HAP-1 (cell line): ENCODE measurements around the gene ITLN1.
"Not testable (repeated sequence)": the region's sequence is repeated elsewhere in the genome, so short reads cannot be mapped to it uniquely, and the experiment has no call there.

Experiments
- DNase-seq, 2 experiments: peaks; one replicate each; pipeline ENCODE4 v3.0.0-alpha.2; 2016 to 2020; ENCODE audit warnings: low spot score in 2 of 2
- H3K27me3 ChIP-seq: fragments of 250-450 bp; sonication (Bioruptor Pico); 2 replicates; pipeline ENCODE4 v1.5.1; 2020; ENCODE audit warnings: low read depth, mild to moderate bottlenecking, moderate library complexity
- H3K36me3 ChIP-seq: fragments of 250-450 bp; sonication (Bioruptor Pico); replicated peaks from 2 replicates; pipeline ENCODE4 v1.5.1; 2020; ENCODE audit warnings: mild to moderate bottlenecking
- H3K4me1 ChIP-seq: fragments of 250-450 bp; sonication (Bioruptor Pico); 2 replicates; pipeline ENCODE4 v1.5.1; 2020; ENCODE audit warnings: mild to moderate bottlenecking
- H3K4me3 ChIP-seq: fragments of 250-450 bp; sonication (Bioruptor Pico); 2 replicates; pipeline ENCODE4 v1.5.1; 2020; ENCODE audit warnings: mild to moderate bottlenecking, moderate library complexity
- H3K9me3 ChIP-seq: fragments of 250-450 bp; sonication (Bioruptor Pico); 2 replicates; pipeline ENCODE4 v1.5.1; 2020; ENCODE audit warnings: mild to moderate bottlenecking, moderate library complexity
- in situ Hi-C: fragments of 300-500 bp; cut with MboI; formaldehyde crosslinking; loops from 3 replicates; pipeline ENCODE4 v1.14.3; 2020; ENCODE audit warnings: low sequenced_read_pairs, inconsistent platforms, mixed read lengths

Gene ITLN1

GRCh38 chr1:160875591-160875990 lies 9.4 kb downstream of the ITLN1 start:
- H3K36me3 ChIP-seq, H3K27me3 ChIP-seq, H3K9me3 ChIP-seq, DNase-seq, H3K4me1 ChIP-seq, in situ Hi-C loops, H3K4me3 ChIP-seq: not testable (repeated sequence)

- H3K9me3 ChIP-seq = no peaks in the 10 kb centered on the region
- no peaks in the 10 kb centered on the region for H3K27me3 ChIP-seq
- H3K4me1 ChIP-seq = no peaks in the 10 kb centered on the region
- H3K4me3 ChIP-seq = no peak overlapping the region
- no peaks in the 10 kb centered on the region for H3K36me3 ChIP-seq
- DNase-seq = no peak
- in situ Hi-C loops = no loop called here
Observed at GRCh38 chr1:160874935-160875334, 10.0 kb downstream of the ITLN1 start.

GRCh38 chr1:160868141-160868540 lies 16.8 kb downstream of the ITLN1 start:
- Histone ChIP-seq H3K9me3 (no peaks in the 10 kb centered on the region), H3K4me1 (no peaks in the 10 kb centered on the region), H3K27me3 (no peaks in the 10 kb centered on the region), H3K36me3 (no peaks in the 10 kb centered on the region), H3K4me3 (no peak overlapping the region)
- in situ Hi-C loops = no loop called here
- no peak for DNase-seq

DNA sequence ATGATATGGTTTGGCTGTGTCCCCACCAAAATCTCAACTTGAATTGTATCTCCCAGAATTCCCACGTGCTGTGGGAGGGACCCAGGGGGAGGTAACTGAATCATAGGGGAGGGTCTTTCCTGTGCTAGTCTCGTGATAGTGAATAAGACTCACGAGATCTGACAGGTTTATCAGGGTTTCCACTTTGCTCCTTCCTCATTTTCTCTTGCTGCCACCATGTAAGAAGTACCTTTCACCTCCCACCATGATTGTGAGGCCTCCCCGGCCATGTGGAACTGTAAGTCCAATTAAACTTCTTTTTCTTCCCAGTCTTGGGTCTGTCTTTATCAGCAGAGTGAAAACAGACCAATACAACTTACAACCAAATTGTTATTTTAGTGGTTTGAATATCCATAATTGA lies 17.3 kb downstream of the ITLN1 start:
- H3K27me3 ChIP-seq, H3K4me3 ChIP-seq, H3K9me3 ChIP-seq, DNase-seq, H3K36me3 ChIP-seq, in situ Hi-C loops, H3K4me1 ChIP-seq: not testable (repeated sequence)

- Histone ChIP-seq H3K36me3 (no peaks in the 10 kb centered on the region), H3K4me1 (no peaks in the 10 kb centered on the region), H3K4me3 (no peak overlapping the region), H3K9me3 (no peaks in the 10 kb centered on the region), H3K27me3 (no peaks in the 10 kb centered on the region)
- DNase-seq = no peak
- in situ Hi-C loops = no loop called here
Observed at GRCh38 chr1:160866695-160867260, 18.2 kb downstream of the ITLN1 start.

DNA sequence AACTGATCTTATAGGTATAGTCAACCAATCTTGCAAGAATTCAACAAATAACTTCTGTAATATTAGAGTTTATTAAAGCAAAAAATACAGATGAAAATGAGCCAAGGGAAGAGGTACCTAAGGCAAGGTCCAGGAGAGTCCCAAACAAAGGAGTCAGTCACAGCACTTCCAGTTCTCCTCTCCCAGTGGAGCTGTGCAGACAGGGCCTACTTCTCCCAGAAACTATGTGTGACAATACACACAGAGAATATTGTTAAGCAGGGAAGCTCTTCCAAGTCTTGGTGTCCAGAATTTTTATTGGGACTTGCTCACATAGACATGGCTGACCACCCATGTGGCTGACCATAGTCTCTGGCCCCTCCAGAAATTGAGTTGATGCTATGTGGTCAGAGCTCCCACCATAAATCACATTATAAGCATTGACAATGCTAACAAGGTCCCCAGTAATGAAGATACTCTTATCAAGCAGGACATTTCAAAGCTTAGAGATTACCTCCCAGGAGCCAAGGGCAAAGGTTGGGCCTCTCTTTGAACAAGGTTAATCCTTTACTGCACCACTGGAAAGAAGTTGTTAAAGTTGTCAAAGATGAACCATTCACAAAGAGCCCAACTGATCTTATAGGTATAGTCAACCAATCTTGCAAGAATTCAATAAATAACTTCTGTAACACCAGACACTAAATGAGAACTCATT lies 18.8 kb downstream of the ITLN1 start:
- H3K27me3 ChIP-seq = no peaks in the 10 kb centered on the region

DNA sequence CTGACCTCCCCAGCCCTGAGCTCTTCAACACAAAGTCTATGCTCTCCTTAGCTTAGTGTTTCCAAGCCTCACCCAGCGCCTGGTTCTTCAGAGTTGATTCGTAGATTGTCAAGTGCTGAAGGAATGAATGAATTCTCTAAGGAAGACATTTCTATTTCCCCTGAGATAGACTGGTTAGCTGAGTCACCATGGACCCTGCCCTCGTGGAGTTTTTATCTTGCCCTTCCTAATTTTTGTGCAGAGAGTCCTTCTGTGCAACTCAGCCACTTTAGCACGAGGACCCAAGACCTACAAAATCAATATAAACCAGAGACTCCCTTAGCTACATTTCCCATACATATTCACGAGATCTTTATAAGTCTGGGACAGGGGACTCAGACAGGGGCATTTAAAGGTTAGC lies 19.6 kb downstream of the ITLN1 start:
- no peaks in the 10 kb centered on the region for H3K4me1 ChIP-seq
- no peaks in the 10 kb centered on the region for H3K9me3 ChIP-seq
- no peak for DNase-seq
- no peak overlapping the region for H3K4me3 ChIP-seq
- in situ Hi-C loops = no loop called here
- no peaks in the 10 kb centered on the region for H3K36me3 ChIP-seq
- H3K27me3 ChIP-seq = no peaks in the 10 kb centered on the region

More for the DNA sequence above, 18.8 kb downstream of the ITLN1 start:
- Histone ChIP-seq H3K36me3 (no peaks in the 10 kb centered on the region), H3K4me1 (no peaks in the 10 kb centered on the region), H3K9me3 (no peaks in the 10 kb centered on the region), H3K4me3 (no peak overlapping the region)
- in situ Hi-C loops = no loop called here
- DNase-seq = no peak

DNA sequence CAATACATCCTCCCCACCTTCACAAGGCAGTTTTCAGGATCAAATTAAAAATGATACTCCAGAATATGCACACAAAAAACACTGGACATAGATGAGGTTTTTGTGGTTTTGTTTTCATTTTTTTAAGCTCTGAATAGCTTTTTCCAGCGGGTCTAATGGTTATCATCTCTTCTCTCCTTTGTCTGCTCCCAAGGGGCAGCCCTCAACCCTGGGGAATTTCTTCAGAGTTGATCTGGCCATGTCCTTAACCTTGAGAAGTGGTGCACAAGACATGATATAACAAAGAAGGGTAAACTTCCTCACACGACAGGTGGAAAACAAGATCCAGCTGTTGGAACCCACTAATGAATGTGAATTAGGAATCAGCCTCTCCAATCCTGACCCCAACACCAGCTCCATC lies 20.8 kb downstream of the ITLN1 start:
- Histone ChIP-seq H3K4me1 (no peaks in the 10 kb centered on the region), H3K4me3 (no peak overlapping the region), H3K27me3 (no peaks in the 10 kb centered on the region), H3K36me3 (no peaks in the 10 kb centered on the region), H3K9me3 (no peaks in the 10 kb centered on the region)
- no peak for DNase-seq
- in situ Hi-C loops = no loop called here

GRCh38 chr1:160863774-160864131 lies 21.2 kb downstream of the ITLN1 start:
- no peak for DNase-seq
- H3K4me3 ChIP-seq = no peak overlapping the region
- in situ Hi-C loops = no loop called here
- no peaks in the 10 kb centered on the region for H3K9me3 ChIP-seq
- H3K36me3 ChIP-seq = no peaks in the 10 kb centered on the region
- no peaks in the 10 kb centered on the region for H3K27me3 ChIP-seq
- H3K4me1 ChIP-seq = no peaks in the 10 kb centered on the region

DNA sequence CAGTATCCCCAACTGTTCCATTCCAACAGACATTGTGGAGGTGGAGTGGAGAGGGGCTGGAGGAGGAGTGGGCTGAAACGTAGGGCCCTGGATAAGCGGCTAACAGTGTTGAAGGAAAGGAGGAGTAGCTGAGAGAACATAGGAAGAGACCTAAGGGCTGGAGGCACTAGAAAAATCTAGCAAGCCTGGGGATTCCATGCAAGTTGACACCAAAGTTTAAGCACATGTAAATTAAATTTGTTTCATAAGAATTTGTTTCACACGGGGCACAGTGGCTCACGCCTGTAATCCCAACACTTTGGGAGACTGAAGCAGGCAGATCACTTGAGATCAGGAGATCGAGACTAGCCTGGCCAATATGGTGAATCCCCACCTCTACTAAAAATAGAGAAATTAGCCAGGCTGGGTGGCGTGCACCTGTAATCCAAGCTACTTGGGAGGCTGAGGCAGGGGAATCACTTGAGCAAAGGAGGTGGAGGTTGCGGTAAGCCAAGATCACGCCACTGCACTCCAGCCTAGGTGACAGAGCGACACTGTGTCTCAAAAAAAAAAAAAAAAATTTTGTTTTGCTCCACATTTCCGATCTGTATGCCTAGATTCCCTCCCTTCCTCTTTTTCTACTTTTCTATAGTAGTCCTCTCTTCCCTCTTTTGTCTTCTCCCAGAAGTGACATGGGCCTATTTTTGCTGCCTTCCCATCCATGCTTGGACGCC lies 21.8 kb downstream of the ITLN1 start:
- no peaks in the 10 kb centered on the region for H3K9me3 ChIP-seq
- no peaks in the 10 kb centered on the region for H3K36me3 ChIP-seq
- no peaks in the 10 kb centered on the region for H3K4me1 ChIP-seq
- in situ Hi-C loops = no loop called here
- no peak overlapping the region for H3K4me3 ChIP-seq
- no peak for DNase-seq
- no peaks in the 10 kb centered on the region for H3K27me3 ChIP-seq

GRCh38 chr1:160862203-160863060 lies 22.5 kb downstream of the ITLN1 start, which contains the start of gene CD244:
Gene CD244, minus strand, starts transcription at chr1:160862887. Its CDS starts 210 bp downstream, at chr1:160862677.
- DNase-seq = no peak
- Histone ChIP-seq H3K36me3 (no peaks in the 10 kb centered on the region), H3K9me3 (no peaks in the 10 kb centered on the region), H3K27me3 (no peaks in the 10 kb centered on the region), H3K4me1 (no peaks in the 10 kb centered on the region), H3K4me3 (no peak within 1 kb of the TSS)
- in situ Hi-C loops = no loop called here

GRCh38 chr1:160860840-160861505 lies 24.0 kb downstream of the ITLN1 start:
- H3K9me3 ChIP-seq = no peaks in the 10 kb centered on the region
- no peaks in the 10 kb centered on the region for H3K36me3 ChIP-seq
- DNase-seq = no peak
- no peak overlapping the region for H3K4me3 ChIP-seq
- H3K27me3 ChIP-seq = no peaks in the 10 kb centered on the region
- in situ Hi-C loops = no loop called here
- no peaks in the 10 kb centered on the region for H3K4me1 ChIP-seq

- no peak for DNase-seq
- H3K27me3 ChIP-seq = no peaks in the 10 kb centered on the region
- no peaks in the 10 kb centered on the region for H3K4me1 ChIP-seq
- in situ Hi-C loops = no loop called here
- no peak overlapping the region for H3K4me3 ChIP-seq
- no peaks in the 10 kb centered on the region for H3K36me3 ChIP-seq
- no peaks in the 10 kb centered on the region for H3K9me3 ChIP-seq
Observed at GRCh38 chr1:160859166-160859565, 25.8 kb downstream of the ITLN1 start.
